Measurements from ENCODE around the gene BIN2. TPM values are rescaled to one million over a fixed set of nuclear protein-coding genes. Genes with fewer than 3 reads are reported as not detected.

BIN2 gene
- total and polyA plus RNA-seq, 9 of the 15 experiments (the other 6 are each of a cell fraction or from before 2014, with no cell fraction given) = 0.04 to 0.39 (median 0.25) TPM; not detected in 1

DNA sequence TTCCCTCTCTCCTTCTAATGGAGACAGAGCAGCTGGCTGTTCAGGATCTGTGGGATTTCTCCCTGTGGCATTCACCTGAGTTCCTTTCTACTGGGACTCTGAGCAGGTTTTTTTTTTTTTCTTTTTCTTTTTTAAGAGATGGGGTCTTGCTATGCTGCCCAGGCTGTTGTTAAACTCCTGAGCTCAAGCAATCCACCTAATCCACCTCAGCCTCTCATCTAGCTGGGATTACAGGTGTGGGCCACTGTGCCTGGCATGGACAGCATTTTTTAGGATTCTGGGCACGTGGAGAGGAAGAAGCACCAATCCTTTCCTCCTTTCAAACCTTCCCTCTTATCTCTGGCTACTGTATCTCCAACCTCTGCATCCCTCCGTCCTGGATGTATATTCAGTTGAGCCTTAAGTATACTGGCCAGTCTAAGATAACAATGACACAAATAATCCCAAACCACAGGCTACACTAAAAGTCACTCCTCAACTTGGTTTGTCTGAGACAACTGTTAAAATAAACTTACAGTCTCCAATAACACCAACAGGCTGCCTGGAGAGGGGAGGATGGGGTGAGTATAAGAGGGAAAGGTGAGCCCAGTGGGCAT, 38.9 kb upstream of the BIN2 start (continued):
- TF ChIP-seq, protein P1, sequence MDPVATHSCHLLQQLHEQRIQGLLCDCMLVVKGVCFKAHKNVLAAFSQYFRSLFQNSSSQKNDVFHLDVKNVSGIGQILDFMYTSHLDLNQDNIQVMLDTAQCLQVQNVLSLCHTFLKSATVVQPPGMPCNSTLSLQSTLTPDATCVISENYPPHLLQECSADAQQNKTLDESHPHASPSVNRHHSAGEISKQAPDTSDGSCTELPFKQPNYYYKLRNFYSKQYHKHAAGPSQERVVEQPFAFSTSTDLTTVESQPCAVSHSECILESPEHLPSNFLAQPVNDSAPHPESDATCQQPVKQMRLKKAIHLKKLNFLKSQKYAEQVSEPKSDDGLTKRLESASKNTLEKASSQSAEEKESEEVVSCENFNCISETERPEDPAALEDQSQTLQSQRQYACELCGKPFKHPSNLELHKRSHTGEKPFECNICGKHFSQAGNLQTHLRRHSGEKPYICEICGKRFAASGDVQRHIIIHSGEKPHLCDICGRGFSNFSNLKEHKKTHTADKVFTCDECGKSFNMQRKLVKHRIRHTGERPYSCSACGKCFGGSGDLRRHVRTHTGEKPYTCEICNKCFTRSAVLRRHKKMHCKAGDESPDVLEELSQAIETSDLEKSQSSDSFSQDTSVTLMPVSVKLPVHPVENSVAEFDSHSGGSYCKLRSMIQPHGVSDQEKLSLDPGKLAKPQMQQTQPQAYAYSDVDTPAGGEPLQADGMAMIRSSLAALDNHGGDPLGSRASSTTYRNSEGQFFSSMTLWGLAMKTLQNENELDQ (CRISPR knock-in tag; IDR thresholded peaks at IDR 0.05; ENCODE audit: borderline replicate concordance) = no peak

DNA sequence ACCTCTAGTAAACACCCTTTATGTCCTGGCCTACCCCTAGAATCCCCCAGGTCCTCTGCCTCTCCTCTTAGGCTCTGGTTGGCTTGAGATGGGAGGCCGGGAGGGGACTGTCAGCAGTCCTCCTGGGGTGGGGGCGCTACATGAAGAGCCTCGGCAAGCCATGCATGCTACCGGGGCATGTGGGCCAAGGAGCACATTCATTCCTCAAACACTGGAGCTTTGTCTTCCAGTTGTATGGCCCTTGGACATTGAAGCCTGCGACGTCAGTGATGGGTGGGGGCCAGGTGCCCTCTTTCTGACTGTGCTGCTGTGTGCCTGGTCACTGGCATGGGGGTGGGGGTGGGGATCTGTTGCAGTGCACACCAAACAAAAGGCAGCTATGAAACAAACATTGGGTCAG, 38.3 kb upstream of the BIN2 start:
- no peak for TF ChIP-seq RBM15 (IDR thresholded peaks at IDR 0.05; ENCODE audit: insufficient read depth, low read length)
- intact Hi-C loops (cut with micrococcal nuclease) = no loop called here
- Histone ChIP-seq H3K9me1 (ENCODE audit: control insufficient read depth, insufficient read depth, low read length) (no peaks in the 10 kb centered on the region), H3K4me1 (replicated peaks in 1 of 2; ENCODE audit: control insufficient read depth in 2 of 2, insufficient read depth in 2 of 2, low read length in 2 of 2) (peaks cover 22 to 26% of the 10 kb centered on the region in 2 experiments), H3K9ac (ENCODE audit: insufficient read depth in 1 of 2, low read depth in 2 of 2, low read length in 2 of 2) (peak overlapping the region in 1 of 2 experiments; percentile 47; a peak in 1 of 4 replicates), H3K79me2 (ENCODE audit: control insufficient read depth, insufficient read depth, low read length) (no peaks in the 10 kb centered on the region), H3K27me3 (ENCODE audit: control insufficient read depth in 2 of 2, insufficient read depth in 2 of 2, low read length in 2 of 2) (no peaks in the 10 kb centered on the region), H4K20me1 (replicated peaks; ENCODE audit: control insufficient read depth, insufficient read depth, low read length) (no peaks in the 10 kb centered on the region), H3K9me3 (replicated peaks; ENCODE audit: control insufficient read depth, insufficient read depth, low read depth, low read length) (no peaks in the 10 kb centered on the region), H3K36me3 (ENCODE audit: control insufficient read depth, insufficient read depth, low read length) (no peaks in the 10 kb centered on the region), H2AFZ (ENCODE audit: low read depth, low read length) (no peak overlapping the region), H3K4me2 (ENCODE audit: insufficient read depth, low read length) (no peak overlapping the region), H3K27ac (ENCODE audit: extremely low read depth, low read depth, low read length) (no peak overlapping the region), H3K4me3 (no peak overlapping the region)
- DNase-seq (ENCODE audit: extremely low read depth in 1 of 4, low spot score in 3 of 4) = no peak
- POLR2A ChIA-PET = no interaction called here
- in situ Hi-C loops (cut with MboI) = no loop called here
- no TSS peak for BruUV-seq (replicated peaks)
- CTCF ChIA-PET (ENCODE audit: low intra/inter-chr PET ratio) = no interaction called here
- 47% methylated on average over 6 of the region's 6 CpGs for WGBS (ENCODE audit: insufficient coverage, low coverage, missing lambda C conversion rate)
- peak; percentile 18 for ATAC-seq
- peak; percentile 19 for FAIRE-seq

All from K562 (cell line).